A673 (cell line): ENCODE measurements around the gene CTTNBP2. TPM values are rescaled to one million over a fixed set of nuclear protein-coding genes. Genes with fewer than 3 reads are reported as not detected.

Experiments
- BruUV-seq: library from RNA; stranded (reverse); fragments of 400-500 nt; replicated peaks from 2 replicates; lab custom pipeline; 2021; lab: Mats Ljungman, UMichigan
- CTCF ChIA-PET: fragments of 300-600 bp; sonication (Branson Sonifier 250); formaldehyde crosslinking; loops from one replicate; lab custom pipeline; 2022; ENCODE audit warnings: antibody characterized with exemption; lab: Charles Lee
- POLR2A ChIA-PET: fragments of 300-600 bp; sonication (Branson Sonifier 250); formaldehyde crosslinking; loops from one replicate; lab custom pipeline; 2022; ENCODE audit warnings: antibody characterized with exemption; ENCODE audit not compliant: low non-redundant PET; lab: Charles Lee
- DNase-seq: peaks from one replicate; pipeline ENCODE4 v3.0.0-alpha.2; 2015; ENCODE audit warnings: low spot score
- H3K27ac ChIP-seq: fragments of 200-600 bp; sonication (generic); 2 replicates; pipeline ENCODE4 v1.5.1; 2016; ENCODE audit warnings: mixed run types, low read depth, mild to moderate bottlenecking, mixed read lengths, antibody characterized with exemption, low read length; ENCODE audit not compliant: poor library complexity, severe bottlenecking
- H3K27me3 ChIP-seq: fragments of 200-600 bp; sonication (generic); replicated peaks from 2 replicates; pipeline ENCODE4 v1.6.1; 2017; ENCODE audit warnings: mixed run types, low read depth, mild to moderate bottlenecking, mixed read lengths, antibody characterized with exemption, low read length; ENCODE audit not compliant: insufficient read depth, poor library complexity
- H3K36me3 ChIP-seq: fragments of 200-600 bp; sonication (generic); 2 replicates; pipeline ENCODE4 v1.6.1; 2016; ENCODE audit warnings: mixed run types, mild to moderate bottlenecking, mixed read lengths, antibody characterized with exemption, low read length; ENCODE audit not compliant: insufficient read depth, poor library complexity, severe bottlenecking
- H3K4me1 ChIP-seq: fragments of 200-600 bp; sonication (generic); 2 replicates; pipeline ENCODE4 v1.6.1; 2017; ENCODE audit warnings: mixed run types, mild to moderate bottlenecking, mixed read lengths, antibody characterized with exemption, low read length; ENCODE audit not compliant: insufficient read depth, poor library complexity, severe bottlenecking
- H3K4me3 ChIP-seq: fragments of 200-600 bp; sonication (generic); 2 replicates; pipeline ENCODE4 v1.5.1; 2016; ENCODE audit warnings: low read depth, mixed run types, mild to moderate bottlenecking, mixed read lengths, low read length; ENCODE audit not compliant: poor library complexity, severe bottlenecking
- H3K9me3 ChIP-seq: fragments of 200-600 bp; sonication (generic); 2 replicates; pipeline ENCODE4 v1.6.1; 2016; ENCODE audit warnings: mixed run types, low read depth, mild to moderate bottlenecking, mixed read lengths, antibody characterized with exemption, low read length; ENCODE audit not compliant: poor library complexity, severe bottlenecking
- EZH2 ChIP-seq: fragments of 200-600 bp; sonication (generic); IDR thresholded peaks from 2 replicates; pipeline ENCODE4 v1.6.1; 2017; ENCODE audit warnings: borderline replicate concordance, low read depth, mild to moderate bottlenecking, mixed read lengths, antibody characterized with exemption, low read length; ENCODE audit not compliant: poor library complexity, severe bottlenecking
- intact Hi-C: fragments of 100-400 bp; cut with micrococcal nuclease; formaldehyde crosslinking; loops from one replicate; pipeline ENCODE4 v1.10.0; 2022; ENCODE audit not compliant: unreplicated experiment
- total RNA-seq: library from RNA; stranded (reverse); gene quantifications from 2 replicates; pipeline ENCODE4 v1.2.3, GENCODE V29; 2021
- TF ChIP-seq, protein P1 (sequence below): fragments of 300-800, 200-600 bp; sonication (generic); conservative IDR thresholded peaks from 2 replicates; pipeline ENCODE4 v1.5.1; 2017; ENCODE audit warnings: low read depth, mild to moderate bottlenecking, antibody characterized with exemption, low read length, moderate library complexity, mixed read lengths

CTTNBP2 gene
- total RNA-seq, 1 experiment from 2014 or later = 21.8 TPM

DNA sequence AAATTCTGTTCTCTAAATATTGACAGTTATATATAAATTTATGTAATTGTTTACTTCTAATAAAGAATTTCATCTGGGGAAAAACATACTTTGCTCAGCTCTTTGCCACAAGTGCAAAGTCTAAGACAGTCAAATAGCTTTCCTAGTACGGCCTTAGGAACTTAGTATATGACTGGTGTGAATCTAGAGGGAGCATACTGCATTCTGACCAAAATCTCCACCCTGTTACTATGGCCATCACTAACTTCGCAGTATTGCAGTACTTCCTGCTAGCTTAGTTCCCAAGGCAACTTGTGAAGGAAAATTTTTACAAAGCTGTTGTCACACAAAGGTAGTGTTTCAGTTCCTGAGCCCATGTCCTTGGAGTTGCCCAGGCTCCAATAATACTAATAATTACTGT lies 211.9 kb downstream of the CTTNBP2 start:
- CTCF ChIA-PET = no interaction called here
- no peaks in the 10 kb centered on the region for H3K36me3 ChIP-seq
- intact Hi-C loops = no loop called here
- no TSS peak for BruUV-seq
- no peak overlapping the region for H3K4me3 ChIP-seq
- no peaks in the 10 kb centered on the region for H3K27me3 ChIP-seq
- no peaks in the 10 kb centered on the region for H3K9me3 ChIP-seq
- H3K4me1 ChIP-seq = no peaks in the 10 kb centered on the region
- no peak overlapping the region for H3K27ac ChIP-seq
- POLR2A ChIA-PET = no interaction called here
- no peak for DNase-seq
- no peak for TF ChIP-seq EZH2
- TF ChIP-seq, protein P1, sequence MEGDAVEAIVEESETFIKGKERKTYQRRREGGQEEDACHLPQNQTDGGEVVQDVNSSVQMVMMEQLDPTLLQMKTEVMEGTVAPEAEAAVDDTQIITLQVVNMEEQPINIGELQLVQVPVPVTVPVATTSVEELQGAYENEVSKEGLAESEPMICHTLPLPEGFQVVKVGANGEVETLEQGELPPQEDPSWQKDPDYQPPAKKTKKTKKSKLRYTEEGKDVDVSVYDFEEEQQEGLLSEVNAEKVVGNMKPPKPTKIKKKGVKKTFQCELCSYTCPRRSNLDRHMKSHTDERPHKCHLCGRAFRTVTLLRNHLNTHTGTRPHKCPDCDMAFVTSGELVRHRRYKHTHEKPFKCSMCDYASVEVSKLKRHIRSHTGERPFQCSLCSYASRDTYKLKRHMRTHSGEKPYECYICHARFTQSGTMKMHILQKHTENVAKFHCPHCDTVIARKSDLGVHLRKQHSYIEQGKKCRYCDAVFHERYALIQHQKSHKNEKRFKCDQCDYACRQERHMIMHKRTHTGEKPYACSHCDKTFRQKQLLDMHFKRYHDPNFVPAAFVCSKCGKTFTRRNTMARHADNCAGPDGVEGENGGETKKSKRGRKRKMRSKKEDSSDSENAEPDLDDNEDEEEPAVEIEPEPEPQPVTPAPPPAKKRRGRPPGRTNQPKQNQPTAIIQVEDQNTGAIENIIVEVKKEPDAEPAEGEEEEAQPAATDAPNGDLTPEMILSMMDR = no peak
